ENCODE results near the gene RDH14.

GRCh38 chr2:18506883-18507509 is 53.5 kb downstream of the RDH14 start:
- TF ChIP-seq EZH2 (IDR thresholded peaks at IDR 0.05; ENCODE audit: low read length) (no peak), CTCF (optimal IDR thresholded peaks at IDR 0.05 in 1 of 3, IDR thresholded peaks at IDR 0.05 in 1 of 3, conservative IDR thresholded peaks at IDR 0.05 in 1 of 3; ENCODE audit: extremely low read depth in 1 of 3, insufficient read depth in 2 of 3, low read length in 3 of 3) (no peak)
